Testis (tissue), 3 donors: Measurements from ENCODE around the gene RNU5D-1. TPM values are rescaled to one million over a fixed set of nuclear protein-coding genes. Genes with fewer than 3 reads are reported as not detected.

ENCODE experiments used
- DNase-seq: peaks from one replicate; pipeline ENCODE4 v3.0.0-alpha.2; 2019
- H3K27ac ChIP-seq, 2 donors: fragments of 200-600 bp; sonication (generic); one replicate each; pipeline ENCODE4 v1.5.1; 2019
- H3K27me3 ChIP-seq: fragments of 200-600 bp; sonication (generic); one replicate; pipeline ENCODE4 v1.5.1; 2019
- H3K36me3 ChIP-seq: fragments of 200-600 bp; sonication (generic); one replicate; pipeline ENCODE4 v1.5.1; 2017; ENCODE audit warnings: low read depth; ENCODE audit errors: missing control alignments
- H3K4me1 ChIP-seq: fragments of 200-600 bp; sonication (generic); one replicate; pipeline ENCODE4 v1.5.1; 2019
- H3K4me3 ChIP-seq, 2 donors: fragments of 200-600 bp; sonication (generic); one replicate each; pipeline ENCODE4 v1.5.1; 2017 to 2019
- H3K9me3 ChIP-seq: fragments of 200-600 bp; sonication (generic); one replicate; pipeline ENCODE4 v1.5.1; 2017
- CTCF ChIP-seq, 3 experiments: fragments of 450-650 bp in 2 of 3; fragments of 200-600 bp in 1 of 3; sonication (generic) in 1 of 3; IDR thresholded peaks; one replicate each; pipeline ENCODE4 v1.5.1; 2016 to 2019; ENCODE audit warnings: antibody characterized with exemption in 3 of 3, mild to moderate bottlenecking in 2 of 3, moderate library complexity in 1 of 3
- POLR2A ChIP-seq: fragments of 450-650 bp; IDR thresholded peaks from one replicate; pipeline ENCODE4 v1.6.1; 2017; ENCODE audit warnings: antibody characterized with exemption, mild to moderate bottlenecking, moderate library complexity
- WGBS, 2 donors: methylation state at CpG; one replicate each; pipeline ENCODE4 v1.1.5; 2018; 5-methylcytosine and 5-hydroxymethylcytosine counted together
- intact Hi-C: fragments of 100-400 bp; cut with DNase I; formaldehyde crosslinking; loops from one replicate; pipeline ENCODE4 v1.15.1; 2023; ENCODE audit warnings: low total_unique reads
- polyA plus RNA-seq: library from polyadenylated mRNA; stranded (reverse); fragments of 350-450 nt; fragmentation: Illumina TruSeq; extraction: RNeasy Lipid Tissue Mini Kit (QIAGEN cat#74804); gene quantifications from one replicate; pipeline ENCODE4 v1.2.3, GENCODE V29; 2014; ENCODE audit warnings: low read depth, low replicate concordance; ENCODE audit not compliant: insufficient read depth
- total RNA-seq, 2 donors: library from RNA; depleted of rRNA; stranded (reverse); fragments of >200 nt; gene quantifications; one replicate each; pipeline ENCODE4 v1.2.3, GENCODE V29; 2016

RNU5D-1 gene
- total and polyA plus RNA-seq, 3 donors from 2014 or later, result not detected

DNA sequence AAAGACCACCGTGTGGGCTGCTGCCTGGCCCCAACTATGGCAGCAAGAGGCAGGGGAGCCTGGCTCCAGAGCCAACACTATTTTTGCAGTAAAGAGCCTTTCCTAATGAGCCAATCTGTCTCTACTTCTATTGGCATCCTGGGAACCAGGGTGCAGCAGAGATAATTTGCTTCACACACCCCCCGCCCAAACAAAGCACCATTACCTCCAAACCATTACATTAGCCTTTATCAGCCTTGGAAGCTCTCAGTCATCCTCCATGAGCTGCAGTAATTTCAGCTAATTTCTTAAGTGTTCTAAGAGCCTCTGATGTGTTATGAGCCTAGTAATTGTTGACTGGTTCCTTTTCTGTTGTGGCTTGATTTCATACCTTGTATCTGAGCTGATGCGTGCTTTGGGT is 34.9 kb downstream of the RNU5D-1 start:
- no peak overlapping the region for H3K27ac ChIP-seq
- intact Hi-C loops, result no loop called here
- no peak for DNase-seq
- H3K9me3 ChIP-seq, result no peaks in the 10 kb centered on the region
- no peak overlapping the region for H3K4me3 ChIP-seq
- TF ChIP-seq POLR2A (no peak), CTCF (IDR thresholded peaks at IDR 0.05) (no peak)
- H3K36me3 ChIP-seq, result no peaks in the 10 kb centered on the region
- 79 to 88% methylated on average over 3 of the region's 3 CpGs for WGBS, 2 donors
- H3K27me3 ChIP-seq, result no peaks in the 10 kb centered on the region
- no peaks in the 10 kb centered on the region for H3K4me1 ChIP-seq

- H3K4me3 ChIP-seq, result no peak overlapping the region
- WGBS, 2 donors, result 87 to 93% methylated on average over 4 of the region's 4 CpGs
- no peak overlapping the region for H3K27ac ChIP-seq
- H3K4me1 ChIP-seq, result no peaks in the 10 kb centered on the region
- intact Hi-C loops, result no loop called here
- H3K36me3 ChIP-seq, result no peaks in the 10 kb centered on the region
- H3K27me3 ChIP-seq, result no peaks in the 10 kb centered on the region
- no peaks in the 10 kb centered on the region for H3K9me3 ChIP-seq
- no peak for DNase-seq
- TF ChIP-seq POLR2A (no peak), CTCF (IDR thresholded peaks at IDR 0.05) (no peak)
Measured at GRCh38 chr1:44695671-44696070, 35.3 kb downstream of the RNU5D-1 start.

GRCh38 chr1:44694863-44695478 is 36.0 kb downstream of the RNU5D-1 start:
- H3K9me3 ChIP-seq, result no peaks in the 10 kb centered on the region
- TF ChIP-seq POLR2A (no peak), CTCF (IDR thresholded peaks at IDR 0.05) (no peak)
- H3K4me3 ChIP-seq, result no peak overlapping the region
- H3K4me1 ChIP-seq, result no peaks in the 10 kb centered on the region
- intact Hi-C loops, result no loop called here
- 91 to 94% methylated on average over 7 of the region's 7 CpGs for WGBS, 2 donors
- H3K36me3 ChIP-seq, result no peaks in the 10 kb centered on the region
- DNase-seq, result no peak
- no peak overlapping the region for H3K27ac ChIP-seq
- H3K27me3 ChIP-seq, result no peaks in the 10 kb centered on the region

DNA sequence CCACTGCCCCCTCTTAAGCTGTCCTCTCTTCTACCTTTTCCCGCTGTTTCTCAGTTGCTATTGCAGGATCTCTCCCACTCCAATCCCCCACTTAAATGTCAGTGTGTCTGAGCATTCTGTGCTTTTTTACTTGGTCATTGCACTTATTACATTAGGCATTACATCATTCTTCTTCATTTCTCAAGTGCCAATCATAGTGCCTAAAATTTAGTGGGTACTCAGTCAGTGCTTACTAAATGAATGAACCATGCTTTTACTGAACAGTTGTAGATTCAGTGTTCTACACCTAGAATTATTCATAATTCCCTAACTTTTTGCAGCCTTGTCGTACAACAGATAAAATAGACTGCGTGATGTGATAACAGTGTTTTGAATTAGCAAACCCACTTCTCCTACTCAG is 37.1 kb downstream of the RNU5D-1 start:
- Histone ChIP-seq H3K4me3 (no peak overlapping the region), H3K36me3 (no peaks in the 10 kb centered on the region), H3K27me3 (no peaks in the 10 kb centered on the region), H3K9me3 (no peaks in the 10 kb centered on the region), H3K27ac (no peak overlapping the region), H3K4me1 (peaks cover 5% of the 10 kb centered on the region)
- DNase-seq, result no peak
- 89 to 92% methylated on average over 3 of the region's 3 CpGs for WGBS, 2 donors
- intact Hi-C loops, result no loop called here
- TF ChIP-seq CTCF (IDR thresholded peaks at IDR 0.05) (no peak), POLR2A (no peak)

DNA sequence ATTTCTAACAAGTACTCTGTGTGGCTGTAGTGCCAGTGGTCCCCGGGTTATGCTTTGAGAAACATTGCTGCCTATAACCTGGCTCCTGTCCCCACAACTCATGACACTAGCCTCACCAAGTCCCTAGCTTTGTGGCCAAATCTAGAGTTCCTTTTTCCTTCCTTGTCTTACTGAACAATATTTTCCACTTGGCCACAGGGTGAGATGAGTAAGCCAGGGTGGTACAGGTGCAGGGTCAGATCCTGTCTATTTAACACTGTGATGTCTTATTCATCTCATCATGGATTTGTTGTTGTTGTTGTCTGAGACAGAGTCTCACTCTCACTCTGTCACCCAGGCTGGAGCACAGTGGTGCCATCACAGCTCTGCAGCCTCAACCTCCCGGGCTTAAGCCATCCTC is 37.8 kb downstream of the RNU5D-1 start:
- no peak for DNase-seq
- 90 to 92% methylated on average over 2 of the region's 2 CpGs for WGBS, 2 donors
- intact Hi-C loops, result no loop called here

More for the DNA sequence above, 37.8 kb downstream of the RNU5D-1 start:
- peaks cover 9% of the 10 kb centered on the region for H3K4me1 ChIP-seq
- H3K36me3 ChIP-seq, result no peaks in the 10 kb centered on the region
- H3K27me3 ChIP-seq, result no peaks in the 10 kb centered on the region
- H3K9me3 ChIP-seq, result no peaks in the 10 kb centered on the region
- no peak overlapping the region for H3K4me3 ChIP-seq
- H3K27ac ChIP-seq, result no peak overlapping the region
- TF ChIP-seq CTCF (IDR thresholded peaks at IDR 0.05) (no peak), POLR2A (no peak)
